ENCODE measurements around the gene CGB1. TPM values are rescaled to one million over a fixed set of nuclear protein-coding genes. Genes with fewer than 3 reads are reported as not detected.

Gene CGB1
- polyA plus RNA-seq, 2 of the 4 experiments (the other 2 are of a cell fraction) = 0.13 TPM; not detected in 1

DNA sequence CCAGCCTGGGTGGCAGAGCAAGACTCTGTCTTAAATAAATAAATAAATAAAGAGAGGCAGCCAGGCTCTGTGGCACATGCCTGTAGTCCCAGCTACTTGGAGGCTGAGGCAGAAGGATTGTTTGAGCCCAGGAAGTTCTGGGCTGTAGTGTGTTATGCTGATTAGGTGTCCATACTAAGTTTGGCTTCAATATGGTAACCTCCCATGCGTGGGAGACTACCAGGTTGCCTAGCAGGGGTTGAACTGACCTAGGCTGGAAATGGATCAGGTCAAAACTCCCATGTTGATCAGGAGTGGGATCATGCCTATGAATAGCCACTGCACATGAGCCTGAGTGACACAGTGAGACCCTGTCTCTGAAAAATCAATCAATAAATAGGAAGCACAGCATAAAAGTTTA, 44.6 kb upstream of the CGB1 start:
- CTCF ChIA-PET = interaction anchor here (0.6 to 2.6 kb wide), 7 partner anchors 14 to 293 kb away, joined by 3 to 18 read pairs (median 4); no protein-coding TSS in a partner anchor
- FAIRE-seq = no peak

DNA sequence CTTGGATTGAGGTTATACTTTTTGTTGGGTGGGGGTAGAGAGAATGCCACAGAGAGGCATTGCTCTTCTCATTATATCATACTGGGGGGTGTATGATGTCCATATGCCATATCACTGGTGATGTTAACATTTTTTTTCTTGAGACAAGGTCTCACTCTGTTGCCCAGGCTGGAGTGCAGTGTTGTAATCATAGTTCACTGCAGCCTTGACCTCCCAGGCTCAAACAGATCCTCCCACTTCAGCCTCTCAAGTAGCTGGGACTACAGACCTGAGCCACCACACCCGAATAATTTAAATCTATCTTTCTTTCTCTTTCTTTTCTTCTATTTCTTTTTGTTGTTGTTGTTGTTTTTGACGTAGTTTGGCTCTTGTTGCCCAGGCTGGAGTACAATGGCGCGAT, 43.7 kb upstream of the CGB1 start:
- no peaks in the 10 kb centered on the region for H3K9me3 ChIP-seq
- H3K4me3 ChIP-seq = no peak overlapping the region
- no peak for DNase-seq (ENCODE audit: low read depth in 1 of 2, low spot score in 1 of 2)
- H3K4me1 ChIP-seq = peaks cover 6% of the 10 kb centered on the region
- ChIA-PET POLR2A (no interaction called here), CTCF (interaction anchor here (0.6 to 3.2 kb wide), 8 partner anchors 15 to 745 kb away, joined by 3 to 17 read pairs (median 5); no protein-coding TSS in a partner anchor)
- TF ChIP-seq FOSL2 (IDR thresholded peaks at IDR 0.05) = no peak
- TF ChIP-seq FOSL2 (CRISPR knock-in tag; IDR thresholded peaks at IDR 0.05) = no peak
- no peak for TF ChIP-seq RAD21 (conservative IDR thresholded peaks at IDR 0.05 in 1 of 2, IDR thresholded peaks at IDR 0.05 in 1 of 2)
- TF ChIP-seq SREBF2 (IDR thresholded peaks at IDR 0.05) = no peak
- TF ChIP-seq FOSB (CRISPR knock-in tag; IDR thresholded peaks at IDR 0.05) = no peak
- no peak for TF ChIP-seq HOXB13 (CRISPR knock-in tag; IDR thresholded peaks at IDR 0.05; ENCODE audit: low read depth)
- no peak for TF ChIP-seq TFCP2L1 (CRISPR knock-in tag; IDR thresholded peaks at IDR 0.05)
- TF ChIP-seq CEBPB (IDR thresholded peaks at IDR 0.05) = no peak
- TF ChIP-seq, protein P1, sequence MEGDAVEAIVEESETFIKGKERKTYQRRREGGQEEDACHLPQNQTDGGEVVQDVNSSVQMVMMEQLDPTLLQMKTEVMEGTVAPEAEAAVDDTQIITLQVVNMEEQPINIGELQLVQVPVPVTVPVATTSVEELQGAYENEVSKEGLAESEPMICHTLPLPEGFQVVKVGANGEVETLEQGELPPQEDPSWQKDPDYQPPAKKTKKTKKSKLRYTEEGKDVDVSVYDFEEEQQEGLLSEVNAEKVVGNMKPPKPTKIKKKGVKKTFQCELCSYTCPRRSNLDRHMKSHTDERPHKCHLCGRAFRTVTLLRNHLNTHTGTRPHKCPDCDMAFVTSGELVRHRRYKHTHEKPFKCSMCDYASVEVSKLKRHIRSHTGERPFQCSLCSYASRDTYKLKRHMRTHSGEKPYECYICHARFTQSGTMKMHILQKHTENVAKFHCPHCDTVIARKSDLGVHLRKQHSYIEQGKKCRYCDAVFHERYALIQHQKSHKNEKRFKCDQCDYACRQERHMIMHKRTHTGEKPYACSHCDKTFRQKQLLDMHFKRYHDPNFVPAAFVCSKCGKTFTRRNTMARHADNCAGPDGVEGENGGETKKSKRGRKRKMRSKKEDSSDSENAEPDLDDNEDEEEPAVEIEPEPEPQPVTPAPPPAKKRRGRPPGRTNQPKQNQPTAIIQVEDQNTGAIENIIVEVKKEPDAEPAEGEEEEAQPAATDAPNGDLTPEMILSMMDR (IDR thresholded peaks at IDR 0.05) = no peak
- TF ChIP-seq HEYL (CRISPR knock-in tag; IDR thresholded peaks at IDR 0.05) = no peak
- no peak for TF ChIP-seq ESRRA (IDR thresholded peaks at IDR 0.05; ENCODE audit: borderline replicate concordance, low read length)
- no peak for TF ChIP-seq NR3C1 (IDR thresholded peaks at IDR 0.05)
- TF ChIP-seq JUNB (IDR thresholded peaks at IDR 0.05) = no peak
- TF ChIP-seq ZNF302 (CRISPR knock-in tag; IDR thresholded peaks at IDR 0.05) = no peak
- TF ChIP-seq FOXS1 (CRISPR knock-in tag; IDR thresholded peaks at IDR 0.05) = no peak
- TF ChIP-seq, protein P2, sequence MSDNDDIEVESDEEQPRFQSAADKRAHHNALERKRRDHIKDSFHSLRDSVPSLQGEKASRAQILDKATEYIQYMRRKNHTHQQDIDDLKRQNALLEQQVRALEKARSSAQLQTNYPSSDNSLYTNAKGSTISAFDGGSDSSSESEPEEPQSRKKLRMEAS (IDR thresholded peaks at IDR 0.05) = no peak
- no peak for TF ChIP-seq POLR2A (IDR thresholded peaks at IDR 0.05; ENCODE audit: low read length)
- TF ChIP-seq HDAC2 (IDR thresholded peaks at IDR 0.05) = no peak
- TF ChIP-seq KDM5A (IDR thresholded peaks at IDR 0.05) = no peak
- H3K4me2 ChIP-seq = no peak overlapping the region
- 80% methylated on average over 4 of the region's 4 CpGs for WGBS (ENCODE audit: missing lambda C conversion rate)
- no peak overlapping the region for H3K27ac ChIP-seq
- no peak for ATAC-seq
- no peak for FAIRE-seq

More for the DNA sequence above, 44.6 kb upstream of the CGB1 start:
- POLR2A ChIA-PET = no interaction called here
- Histone ChIP-seq H3K4me2 (no peak overlapping the region), H3K4me1 (peaks cover 6% of the 10 kb centered on the region), H3K27ac (no peak overlapping the region), H3K4me3 (no peak overlapping the region), H3K9me3 (no peaks in the 10 kb centered on the region)
- TF ChIP-seq, protein P3, sequence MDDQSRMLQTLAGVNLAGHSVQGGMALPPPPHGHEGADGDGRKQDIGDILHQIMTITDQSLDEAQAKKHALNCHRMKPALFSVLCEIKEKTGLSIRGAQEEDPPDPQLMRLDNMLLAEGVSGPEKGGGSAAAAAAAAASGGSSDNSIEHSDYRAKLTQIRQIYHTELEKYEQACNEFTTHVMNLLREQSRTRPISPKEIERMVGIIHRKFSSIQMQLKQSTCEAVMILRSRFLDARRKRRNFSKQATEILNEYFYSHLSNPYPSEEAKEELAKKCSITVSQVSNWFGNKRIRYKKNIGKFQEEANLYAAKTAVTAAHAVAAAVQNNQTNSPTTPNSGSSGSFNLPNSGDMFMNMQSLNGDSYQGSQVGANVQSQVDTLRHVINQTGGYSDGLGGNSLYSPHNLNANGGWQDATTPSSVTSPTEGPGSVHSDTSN (IDR thresholded peaks at IDR 0.05) = no peak
- no peak for TF ChIP-seq POLR2AphosphoS2 (conservative IDR thresholded peaks at IDR 0.05; ENCODE audit: low read length)
- TF ChIP-seq MAFK (IDR thresholded peaks at IDR 0.05; ENCODE audit: partially characterized antibody) = no peak
- no peak for TF ChIP-seq KDM1A (IDR thresholded peaks at IDR 0.05; ENCODE audit: low read depth)
- no peak for TF ChIP-seq RNF2 (IDR thresholded peaks at IDR 0.05; ENCODE audit: borderline replicate concordance, low read depth)
- TF ChIP-seq CBX8 (IDR thresholded peaks at IDR 0.05) = no peak
- no peak for TF ChIP-seq ZC3H11A (IDR thresholded peaks at IDR 0.05)
- no peak for DNase-seq (ENCODE audit: low read depth in 1 of 2, low spot score in 1 of 2)
- ATAC-seq = no peak
- WGBS (ENCODE audit: missing lambda C conversion rate) = 82% methylated on average over 1 of the region's 1 CpG
